ENCODE measurements around the gene ERFL. TPM values are rescaled to one million over a fixed set of nuclear protein-coding genes. Genes with fewer than 3 reads are reported as not detected.
"Not testable (repeated sequence)": the region's sequence is repeated elsewhere in the genome, so short reads cannot be mapped to it uniquely, and the experiment has no call there.

ERFL gene
- polyA plus RNA-seq, 5 donors: 0.13 to 0.24 (median 0.20) TPM; not detected in 1

DNA sequence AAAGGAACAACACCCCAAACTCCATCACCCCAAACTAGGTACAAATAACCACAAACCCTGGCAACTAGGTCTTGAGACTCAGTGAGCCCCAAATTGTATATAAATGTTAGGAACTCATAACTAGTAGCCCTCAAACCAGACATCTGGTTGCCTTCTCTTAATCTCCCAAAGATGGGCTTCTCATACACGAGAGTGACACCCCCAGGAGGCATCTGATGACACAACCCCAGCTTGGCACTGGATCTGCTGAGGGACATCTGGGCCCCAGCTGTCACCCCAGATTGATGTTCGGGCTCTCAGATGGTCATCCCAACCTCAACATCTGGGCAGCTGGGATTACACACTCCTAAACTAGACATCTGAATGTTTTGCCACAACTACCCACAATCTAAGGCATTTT lies 16.1 kb upstream of the ERFL start:
- no peak for DNase-seq

DNA sequence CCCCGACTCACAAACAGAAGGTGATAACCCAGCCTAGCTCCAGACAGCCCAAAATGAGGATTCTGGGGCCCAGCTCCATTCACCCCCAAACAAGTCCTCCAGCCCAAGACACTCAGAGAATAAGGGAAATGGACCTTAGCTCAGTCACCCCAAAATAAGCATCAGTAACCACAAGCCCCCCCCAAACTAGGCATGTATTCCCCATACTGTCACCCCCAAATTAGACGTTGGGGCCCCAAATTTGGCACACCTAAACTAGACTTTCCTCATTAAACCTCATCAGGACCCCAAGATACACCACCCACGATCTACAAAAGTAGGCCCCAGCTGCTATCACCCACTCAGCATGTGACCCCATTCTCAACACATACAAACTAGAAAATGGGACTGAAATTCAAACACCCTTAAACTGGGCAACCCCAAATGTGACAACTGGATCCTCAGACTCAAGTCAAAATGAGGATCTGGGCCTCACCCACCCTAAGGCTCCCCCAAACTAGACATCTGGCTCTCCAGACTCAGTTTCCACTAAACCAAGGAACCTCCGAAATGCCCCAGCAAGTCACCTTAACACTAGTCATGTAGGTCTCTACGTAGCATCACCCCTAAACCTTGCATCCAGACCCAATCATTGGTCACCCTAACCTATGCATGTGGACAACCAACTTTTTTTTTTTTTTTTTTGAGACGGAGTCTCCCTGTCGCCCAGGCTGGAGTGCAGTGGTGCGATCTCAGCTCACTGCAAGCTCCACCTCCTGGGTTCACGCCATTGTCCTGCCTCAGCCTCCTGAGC lies 13.4 kb upstream of the ERFL start:
- DNase-seq: no peak

DNA sequence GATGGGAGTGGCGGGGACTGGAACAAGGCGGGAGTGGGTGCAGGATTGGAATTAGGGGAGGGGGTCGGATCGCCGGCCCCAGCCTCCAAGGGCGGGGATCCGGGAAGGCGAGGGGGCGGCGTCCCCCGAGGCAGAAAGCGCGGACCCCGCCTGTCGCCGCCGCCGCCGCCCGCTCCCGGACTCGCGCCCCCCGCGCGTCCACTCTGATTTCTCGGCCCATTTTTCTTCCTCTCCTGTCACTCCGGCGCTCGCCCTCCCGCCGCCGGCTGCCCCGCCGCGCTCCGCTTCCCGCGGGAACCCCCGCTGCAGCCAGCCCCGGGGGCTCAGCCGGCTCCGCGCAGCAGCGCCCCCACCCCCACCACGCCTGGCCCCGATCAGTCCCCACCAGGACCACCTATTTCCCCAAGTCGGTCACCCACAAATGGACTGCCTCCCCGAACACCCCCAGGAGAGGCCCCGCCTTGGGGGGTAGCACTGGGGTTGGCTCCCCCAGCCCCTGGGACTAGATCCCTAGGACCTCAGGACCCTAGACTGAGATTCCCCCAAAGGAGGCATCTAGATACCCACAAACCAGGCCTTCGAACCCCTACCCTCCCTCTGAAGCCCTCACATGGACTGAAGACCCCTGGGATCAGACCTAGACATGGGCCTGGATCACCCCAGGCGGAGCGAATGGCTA lies 12.6 kb upstream of the ERFL start:
- no peak for DNase-seq

GRCh38 chr19:41939861-41940730 lies 11.8 kb upstream of the ERFL start:
- no peak for DNase-seq

- not testable (repeated sequence) for DNase-seq
These were observed 11.0 kb upstream of the ERFL start for GRCh38 chr19:41939209-41939608.

DNA sequence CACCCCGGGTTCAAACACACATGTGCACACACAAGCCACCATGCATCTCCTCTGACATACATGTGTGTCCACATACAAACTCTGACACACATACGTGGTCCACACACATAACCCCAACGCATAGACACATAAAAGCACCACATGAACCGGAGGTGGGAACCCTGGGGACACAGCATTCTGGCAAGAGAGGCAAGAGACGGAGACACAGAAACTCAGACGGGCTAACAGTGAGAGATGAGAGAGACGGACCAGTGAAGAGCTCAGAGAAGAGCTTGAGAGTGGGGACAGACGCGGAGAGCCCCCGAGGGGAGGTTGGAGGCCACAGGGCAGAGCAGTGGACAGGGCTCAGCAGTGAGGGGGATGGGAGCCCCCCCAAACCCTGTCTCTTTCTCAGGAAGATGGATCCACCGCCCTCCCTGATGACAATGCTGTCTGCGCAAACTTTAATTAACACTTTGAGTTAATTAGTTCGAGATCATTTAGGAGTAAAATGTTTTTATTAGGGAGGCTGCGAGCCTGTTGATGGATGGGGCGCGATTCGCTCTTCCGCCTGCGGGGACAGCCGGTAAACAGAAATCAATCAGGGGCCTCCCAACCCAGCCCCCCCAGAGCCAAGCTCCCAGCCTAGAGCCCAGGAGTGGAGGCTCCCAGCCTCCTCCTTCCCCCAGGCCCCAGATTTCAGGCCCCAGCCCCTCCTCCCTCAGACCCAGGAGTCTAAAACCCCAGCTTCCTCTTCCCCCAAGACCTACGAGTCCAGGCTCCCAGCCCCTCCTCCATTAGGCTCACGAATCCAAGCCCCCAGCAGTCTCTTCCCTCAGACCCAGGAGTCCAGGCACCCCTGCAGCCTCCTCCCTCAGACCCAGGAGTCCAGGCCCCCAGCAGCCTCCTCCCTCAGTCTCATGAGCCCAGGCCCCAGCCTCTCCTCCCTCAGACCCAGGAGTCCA lies 9.5 kb upstream of the ERFL start:
- no peak for DNase-seq

DNA sequence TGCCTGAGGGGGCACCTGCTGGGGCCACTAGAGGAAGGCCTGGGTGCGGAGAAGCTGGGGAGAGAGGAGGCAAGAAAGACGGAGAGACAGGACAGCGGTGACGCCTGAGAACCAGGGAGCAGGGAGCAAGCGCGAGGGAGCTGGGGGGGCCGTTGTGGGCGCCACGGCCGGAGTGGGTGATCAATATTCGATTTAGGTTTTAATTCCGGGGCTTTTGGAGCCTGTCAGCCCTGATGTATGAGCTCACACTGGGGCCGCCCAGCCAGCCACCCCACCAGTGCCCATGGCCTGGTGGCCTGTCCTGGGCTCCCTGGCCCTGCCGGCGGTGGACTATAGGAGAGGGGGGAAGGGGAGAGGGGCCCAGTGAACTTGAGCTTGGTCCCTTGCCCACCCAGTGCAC lies 8.7 kb upstream of the ERFL start:
- no peak for DNase-seq

DNA sequence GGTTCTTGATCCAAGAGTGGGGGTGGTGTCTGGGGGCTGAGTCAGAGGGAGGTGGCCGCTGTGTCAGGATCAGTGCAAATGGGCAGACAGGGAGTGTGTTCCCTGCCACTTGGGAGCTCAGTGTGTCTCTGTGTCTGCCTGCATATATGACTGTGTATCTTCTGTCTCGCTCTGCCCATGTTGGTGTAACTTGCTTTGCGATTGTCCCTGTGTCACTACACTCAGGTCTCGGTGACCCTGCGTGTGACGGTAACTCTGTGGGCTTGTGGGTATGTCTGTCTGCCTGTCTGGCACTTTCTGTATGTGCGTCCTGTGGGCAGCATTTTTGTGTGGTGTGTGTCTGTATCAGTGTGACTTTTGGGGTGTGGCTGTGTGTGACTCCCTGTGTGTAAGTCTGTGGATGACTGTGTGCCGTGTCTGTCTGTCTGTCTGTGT lies 8.2 kb upstream of the ERFL start:
- DNase-seq: no peak

- DNase-seq: no peak
These were observed 7.6 kb upstream of the ERFL start for GRCh38 chr19:41935760-41936415.

DNA sequence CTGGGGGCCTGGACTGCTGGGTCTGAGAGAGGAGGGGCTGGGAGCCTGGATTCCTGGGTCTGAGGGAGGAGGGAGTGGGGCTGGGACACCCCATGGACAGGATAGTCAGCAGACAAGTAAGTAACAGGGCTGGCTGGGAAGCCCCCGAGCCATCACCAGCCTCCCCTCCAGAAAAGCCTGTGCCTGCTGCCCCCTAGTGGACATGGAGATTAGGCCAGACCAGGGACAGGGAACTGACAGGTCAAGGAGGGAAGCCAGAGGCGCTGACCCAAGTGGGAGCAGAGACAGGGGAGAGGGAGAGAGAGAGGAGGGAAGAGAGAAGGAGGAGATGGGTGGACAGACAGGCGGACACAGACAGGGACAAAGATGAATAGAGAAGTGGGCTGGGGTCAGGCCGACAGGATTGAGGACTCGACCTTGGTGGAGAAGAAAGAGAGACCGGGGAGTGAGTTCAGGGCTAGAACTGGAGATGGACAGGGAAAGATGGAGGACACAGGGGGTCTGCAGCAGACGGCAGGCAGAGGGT lies 6.7 kb upstream of the ERFL start:
- DNase-seq: peak in 1 of 2 donors; percentile 50

- no peak for DNase-seq
These were observed 5.6 kb upstream of the ERFL start for GRCh38 chr19:41933693-41934426.

DNA sequence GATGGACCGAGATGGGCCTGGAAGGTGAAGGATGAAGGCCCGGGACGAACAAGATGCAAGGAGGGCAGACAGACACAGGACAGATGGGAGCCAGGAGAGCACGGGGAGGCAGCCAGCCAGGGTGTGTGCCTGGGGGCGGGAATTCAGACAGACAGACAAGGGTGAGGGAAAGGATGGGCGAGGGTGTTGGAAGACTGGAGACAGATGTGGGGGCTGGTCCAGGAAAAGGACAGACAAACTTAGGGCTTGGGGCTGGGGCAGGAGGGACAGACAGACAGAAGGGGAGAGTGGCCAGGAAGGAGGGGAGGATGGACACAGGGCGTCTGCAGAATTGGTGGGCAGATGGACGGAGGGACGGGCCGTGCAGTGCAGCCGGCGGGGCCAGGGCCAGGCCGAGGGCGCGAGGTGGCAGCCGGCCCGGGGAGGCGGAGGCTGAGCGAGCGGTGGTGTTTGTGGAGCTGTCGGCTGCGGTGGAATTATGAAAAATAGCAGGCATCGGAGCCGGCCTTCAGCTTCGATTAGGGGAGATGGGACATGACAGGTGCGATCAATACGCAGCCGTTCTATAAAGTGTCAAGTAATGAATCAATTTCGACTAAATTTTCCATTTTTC lies 4.6 kb upstream of the ERFL start:
- no peak for DNase-seq

GRCh38 chr19:41932259-41932719 lies 4.0 kb upstream of the ERFL start:
- no peak for DNase-seq

- no peak for DNase-seq
These were observed 2.8 kb upstream of the ERFL start for GRCh38 chr19:41930926-41931592.

DNA sequence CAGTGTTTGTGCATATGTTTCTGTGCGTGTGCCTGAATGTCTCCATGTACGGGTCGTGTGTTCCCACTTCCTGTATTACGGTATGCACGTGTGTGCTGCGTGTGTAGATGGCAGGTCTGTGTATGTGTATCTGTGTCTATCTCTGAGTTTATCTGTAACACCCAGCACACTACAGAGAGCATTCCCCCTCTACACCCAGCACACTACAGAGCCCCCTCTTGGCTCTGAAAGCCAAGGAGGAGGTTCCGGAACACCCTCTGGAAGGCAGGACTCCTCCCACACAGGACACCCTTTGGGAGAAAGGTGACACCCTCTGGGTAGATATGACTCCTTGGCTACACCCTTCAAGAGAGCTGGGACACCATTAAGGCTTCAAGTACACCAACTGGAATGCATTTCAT lies 2.1 kb upstream of the ERFL start:
- DNase-seq: no peak

DNA sequence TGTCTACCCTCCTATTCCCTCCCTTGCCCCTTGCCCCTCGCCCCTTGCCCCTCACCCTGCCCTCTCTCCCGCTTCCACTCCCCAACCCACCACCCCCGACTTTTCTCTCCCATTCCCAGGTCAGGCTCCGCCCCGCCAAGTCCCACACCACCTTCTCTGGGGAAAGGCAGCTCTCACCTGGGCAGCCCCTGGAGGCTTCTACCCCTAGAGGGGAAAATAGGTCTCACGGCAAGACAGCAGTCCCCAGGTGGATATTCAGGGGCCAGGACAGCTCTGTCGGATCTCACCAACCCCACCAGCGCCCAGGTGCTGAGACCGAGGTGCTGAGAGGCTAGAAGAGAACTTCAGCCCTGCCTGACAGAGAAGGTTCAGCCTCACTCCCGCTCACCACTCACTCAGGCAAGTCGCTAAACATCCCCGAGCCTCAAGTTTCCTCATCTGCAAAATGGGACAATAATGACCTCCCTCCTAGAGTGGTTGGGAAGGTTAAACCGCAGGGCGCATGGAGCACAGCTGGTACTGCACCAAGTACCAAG lies 1.4 kb upstream of the ERFL start:
- no peak for DNase-seq

- no peak for DNase-seq
These were observed 696 bp upstream of the ERFL start for GRCh38 chr19:41928754-41929535.
